Body of pancreas (tissue), 4 donors: Measurements from ENCODE around the gene TRIM47. TPM values are rescaled to one million over a fixed set of nuclear protein-coding genes. Genes with fewer than 3 reads are reported as not detected.

Source experiments
- ATAC-seq: fragments of 150-250 bp; one replicate; pipeline ENCODE4 v1.9.1; 2016
- DNase-seq, 4 donors: peaks; one replicate each; pipeline ENCODE4 v3.0.0-alpha.2; 2019
- H3K27ac ChIP-seq, 4 donors: fragments of 200-600 bp; sonication (generic); 1 replicate in 3 of 4; 2 replicates in 1 of 4; pipeline versions ENCODE4 v1.5.1 to v1.6.1; 2016 to 2019; ENCODE audit warnings: mild to moderate bottlenecking in 1 of 4, mixed read lengths in 1 of 4, moderate library complexity in 1 of 4
- H3K27me3 ChIP-seq, 2 donors: fragments of 200-600 bp; sonication (generic); one replicate each; pipeline ENCODE4 v1.6.0; 2016; ENCODE audit warnings: mild to moderate bottlenecking in 1 of 2
- H3K36me3 ChIP-seq, 2 donors: fragments of 200-600 bp; sonication (generic); replicated peaks in 1 of 2; 2 replicates each; pipeline ENCODE4 v1.5.1; 2016; ENCODE audit warnings: low read depth in 2 of 2; ENCODE audit not compliant: insufficient read depth in 1 of 2
- H3K4me1 ChIP-seq: fragments of 200-600 bp; sonication (generic); one replicate; pipeline ENCODE4 v1.6.0; 2016
- H3K4me3 ChIP-seq, 2 donors: fragments of 200-600 bp; sonication (generic); 1 replicate in 1 of 2; 2 replicates in 1 of 2; pipeline ENCODE4 v1.5.1; 2016 to 2019
- H3K9me3 ChIP-seq, 3 donors: fragments of 200-600 bp; sonication (generic); 1 replicate in 2 of 3; 2 replicates in 1 of 3; pipeline ENCODE4 v1.5.1; 2016
- POLR2A ChIP-seq, 3 donors: fragments of 450-650 bp; IDR thresholded peaks; one replicate each; pipeline ENCODE4 v1.6.1; 2016; ENCODE audit warnings: antibody characterized with exemption in 3 of 3, mild to moderate bottlenecking in 2 of 3
- WGBS, 2 donors: methylation state at CpG; one replicate each; pipeline ENCODE4 v1.1.5; 2017; 5-methylcytosine and 5-hydroxymethylcytosine counted together
- intact Hi-C: fragments of 100-400 bp; cut with DNase I; formaldehyde crosslinking; loops from one replicate; pipeline ENCODE4 v1.15.1; 2023
- total RNA-seq, 2 donors: library from RNA; depleted of rRNA; stranded (reverse); fragments of >200 nt; gene quantifications; one replicate each; pipeline ENCODE4 v1.1.0, GENCODE V29; 2016
- TF ChIP-seq, protein P1 (sequence below), 7 experiments: fragments of 450-650 bp in 4 of 7; fragments of 200-600 bp in 3 of 7; sonication (generic) in 3 of 7; IDR thresholded peaks; one replicate each; pipeline ENCODE4 v1.5.1; 2016 to 2019; ENCODE audit warnings: antibody characterized with exemption in 7 of 7

The TRIM47 gene
- total RNA-seq, 2 donors from 2014 or later, result 39.6 to 41.8 TPM

DNA sequence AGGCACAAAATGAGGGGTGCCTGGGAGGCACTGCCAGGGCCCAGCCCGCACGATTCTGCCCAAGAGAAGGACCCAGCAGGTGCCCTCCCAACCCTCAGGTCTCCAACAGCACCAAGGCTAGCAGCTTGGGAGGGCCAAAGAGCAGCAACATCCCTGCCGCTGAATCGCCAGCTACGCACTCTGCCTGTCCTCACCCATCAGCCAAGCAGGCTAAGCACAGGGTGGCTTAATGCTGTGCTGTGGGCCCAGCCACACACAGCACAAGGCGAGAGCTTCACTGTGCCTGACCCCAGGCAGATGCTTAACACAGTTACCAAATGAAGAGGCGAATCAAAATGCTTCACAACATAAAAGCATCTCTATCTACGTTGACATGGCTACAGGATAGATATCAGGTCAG, 36.9 kb upstream of the TRIM47 start:
- H3K4me3 ChIP-seq, result no peak overlapping the region
- H3K27ac ChIP-seq, result no peak overlapping the region
- no peaks in the 10 kb centered on the region for H3K4me1 ChIP-seq
- WGBS, 2 donors, result 85 to 94% methylated on average over 3 to 8 of the region's 8 CpGs
- DNase-seq (no peak), ATAC-seq (no peak)
- intact Hi-C loops, result loop anchor here (10.0 kb wide), 1 partner anchor 380 kb away; no protein-coding TSS in a partner anchor
- H3K36me3 ChIP-seq, result no peaks in the 10 kb centered on the region
- no peaks in the 10 kb centered on the region for H3K9me3 ChIP-seq
- TF ChIP-seq, protein P1, sequence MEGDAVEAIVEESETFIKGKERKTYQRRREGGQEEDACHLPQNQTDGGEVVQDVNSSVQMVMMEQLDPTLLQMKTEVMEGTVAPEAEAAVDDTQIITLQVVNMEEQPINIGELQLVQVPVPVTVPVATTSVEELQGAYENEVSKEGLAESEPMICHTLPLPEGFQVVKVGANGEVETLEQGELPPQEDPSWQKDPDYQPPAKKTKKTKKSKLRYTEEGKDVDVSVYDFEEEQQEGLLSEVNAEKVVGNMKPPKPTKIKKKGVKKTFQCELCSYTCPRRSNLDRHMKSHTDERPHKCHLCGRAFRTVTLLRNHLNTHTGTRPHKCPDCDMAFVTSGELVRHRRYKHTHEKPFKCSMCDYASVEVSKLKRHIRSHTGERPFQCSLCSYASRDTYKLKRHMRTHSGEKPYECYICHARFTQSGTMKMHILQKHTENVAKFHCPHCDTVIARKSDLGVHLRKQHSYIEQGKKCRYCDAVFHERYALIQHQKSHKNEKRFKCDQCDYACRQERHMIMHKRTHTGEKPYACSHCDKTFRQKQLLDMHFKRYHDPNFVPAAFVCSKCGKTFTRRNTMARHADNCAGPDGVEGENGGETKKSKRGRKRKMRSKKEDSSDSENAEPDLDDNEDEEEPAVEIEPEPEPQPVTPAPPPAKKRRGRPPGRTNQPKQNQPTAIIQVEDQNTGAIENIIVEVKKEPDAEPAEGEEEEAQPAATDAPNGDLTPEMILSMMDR (IDR thresholded peaks at IDR 0.05), result no peak
- no peak for TF ChIP-seq POLR2A (IDR thresholded peaks at IDR 0.05)
- no peaks in the 10 kb centered on the region for H3K27me3 ChIP-seq

DNA sequence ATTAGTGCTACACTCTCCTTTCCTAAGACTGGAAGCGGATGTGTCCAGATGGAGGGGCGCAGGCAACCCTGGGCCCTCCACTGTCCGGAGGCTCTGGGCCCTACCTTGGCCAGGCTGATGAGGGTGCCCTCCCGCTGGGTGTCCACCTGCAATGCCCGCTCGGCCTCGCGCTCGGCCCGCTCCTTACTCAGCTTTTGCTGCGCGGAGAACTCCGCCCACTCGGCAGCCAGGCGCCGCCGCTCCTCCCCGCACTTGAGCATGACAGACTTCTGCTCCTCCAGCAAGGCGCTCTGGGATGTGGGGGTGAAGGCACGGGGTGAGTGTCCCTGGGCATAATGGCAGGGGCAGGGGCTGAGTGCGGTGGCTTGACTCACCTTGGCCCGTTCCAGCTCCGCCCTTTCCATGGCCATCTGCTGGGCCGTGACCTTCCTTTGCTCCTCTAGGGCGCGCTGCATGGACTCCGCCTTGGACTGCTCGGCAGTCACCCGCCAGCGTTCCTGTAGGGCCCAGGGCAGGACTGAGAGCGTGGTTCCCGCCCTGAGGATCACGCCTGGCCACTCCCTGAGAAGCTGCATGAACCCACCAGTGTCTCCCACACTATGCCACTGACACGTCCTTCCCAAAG, 36.4 kb upstream of the TRIM47 start:
- TF ChIP-seq, protein P1 (IDR thresholded peaks at IDR 0.05), result no peak
- no peak for TF ChIP-seq POLR2A (IDR thresholded peaks at IDR 0.05)
- intact Hi-C loops, result loop anchor here (10.0 kb wide), 1 partner anchor 380 kb away; no protein-coding TSS in a partner anchor
- H3K9me3 ChIP-seq, result no peaks in the 10 kb centered on the region
- H3K27ac ChIP-seq, result no peak overlapping the region
- 94 to 96% methylated on average over 11 to 32 of the region's 34 CpGs for WGBS, 2 donors
- H3K27me3 ChIP-seq, result no peaks in the 10 kb centered on the region
- ATAC-seq, result no peak
- no peaks in the 10 kb centered on the region for H3K4me1 ChIP-seq
- no peak overlapping the region for H3K4me3 ChIP-seq
- DNase-seq, result no peak
- H3K36me3 ChIP-seq, result no peaks in the 10 kb centered on the region

DNA sequence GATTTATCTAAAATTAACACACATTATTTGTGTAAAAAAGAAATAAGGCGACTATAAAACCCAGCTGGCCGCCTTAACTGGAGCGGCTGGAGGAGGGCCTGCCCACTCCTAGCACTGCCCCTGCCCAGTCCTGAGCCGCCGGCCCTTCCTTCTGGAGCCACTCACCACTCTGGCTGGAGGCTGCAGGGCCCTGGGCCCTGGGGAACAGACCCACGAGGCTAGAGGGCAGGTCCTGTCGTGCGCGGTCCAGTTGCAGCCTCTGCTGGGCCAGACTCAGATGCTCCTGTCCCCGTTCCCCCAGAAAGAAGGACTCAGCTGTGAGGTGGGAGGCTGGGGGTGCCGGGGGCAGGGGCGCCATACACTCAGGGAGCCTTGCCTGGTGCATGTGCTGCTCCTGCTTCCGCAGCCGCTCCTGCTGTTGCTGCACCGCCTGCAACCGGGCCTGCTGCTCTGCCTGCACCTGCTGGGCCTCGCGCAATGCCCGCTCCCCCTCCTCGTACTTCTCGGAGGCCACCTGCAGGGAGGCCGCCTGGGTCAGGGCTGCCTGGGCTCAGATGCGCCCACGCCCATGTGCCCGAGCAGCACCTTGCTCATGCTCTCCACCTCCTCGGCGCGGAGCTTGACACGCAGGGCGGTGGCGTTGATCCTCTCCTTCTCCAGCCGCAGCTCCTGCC, 35.3 kb upstream of the TRIM47 start:
- ATAC-seq, result no peak
- intact Hi-C loops, result loop anchor here (10.0 kb wide), 1 partner anchor 381 kb away; no protein-coding TSS in a partner anchor
- Histone ChIP-seq H3K4me1 (no peaks in the 10 kb centered on the region), H3K27me3 (no peaks in the 10 kb centered on the region), H3K27ac (no peak overlapping the region), H3K4me3 (no peak overlapping the region), H3K36me3 (no peaks in the 10 kb centered on the region), H3K9me3 (no peaks in the 10 kb centered on the region)
- WGBS, 2 donors, result 91 to 98% methylated on average over 6 to 32 of the region's 32 CpGs
- no peak for TF ChIP-seq POLR2A (IDR thresholded peaks at IDR 0.05)
- TF ChIP-seq, protein P1 (IDR thresholded peaks at IDR 0.05), result no peak
- DNase-seq, result no peak

DNA sequence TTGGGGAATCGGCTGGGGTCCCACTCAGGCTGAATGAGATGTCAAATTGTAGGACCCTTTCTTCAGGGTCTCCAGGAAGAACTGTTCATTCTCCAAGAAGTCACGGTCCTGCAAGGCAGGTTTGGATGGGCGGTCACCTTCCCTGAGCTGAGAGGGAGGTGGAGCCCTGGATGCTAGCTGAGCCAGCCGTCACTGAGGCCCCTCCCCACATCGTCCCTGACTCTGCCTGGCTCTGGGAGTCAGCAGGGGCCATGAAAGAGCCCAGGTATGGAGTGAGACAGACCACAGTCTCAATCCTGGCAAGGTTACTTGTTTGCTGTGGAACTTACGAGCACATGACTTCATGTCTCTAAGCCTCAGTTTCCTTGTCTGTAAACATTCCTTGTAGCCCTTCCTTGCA, 32.3 kb upstream of the TRIM47 start:
- no peak overlapping the region for H3K4me3 ChIP-seq
- no peak for ATAC-seq
- intact Hi-C loops, result loop anchor here (10.0 kb wide), 1 partner anchor 384 kb away; no protein-coding TSS in a partner anchor
- H3K36me3 ChIP-seq, result no peaks in the 10 kb centered on the region
- H3K9me3 ChIP-seq, result no peaks in the 10 kb centered on the region
- H3K27ac ChIP-seq, result no peak overlapping the region
- no peak for DNase-seq
- H3K4me1 ChIP-seq, result peaks cover 4% of the 10 kb centered on the region
- TF ChIP-seq, protein P1 (IDR thresholded peaks at IDR 0.05), result no peak
- no peak for TF ChIP-seq POLR2A (IDR thresholded peaks at IDR 0.05)
- no peaks in the 10 kb centered on the region for H3K27me3 ChIP-seq
- 86 to 93% methylated on average over 3 to 6 of the region's 6 CpGs for WGBS, 2 donors
